Fibroblast of skin of right biceps (primary cell): ENCODE results near the gene NDUFS6.
A peak's percentile ranks its signal among the peaks of the same experiment; 100 is the strongest.

ENCODE experiments used
- DNase-seq: peaks from one replicate; pipeline ENCODE4 v3.0.0-alpha.2; 2013

Gene NDUFS6

GRCh38 chr5:1767524-1768282, 33.5 kb upstream of the NDUFS6 start:
- DNase-seq = no peak

GRCh38 chr5:1768283-1769000, 32.8 kb upstream of the NDUFS6 start:
- no peak for DNase-seq

- DNase-seq = no peak
Measured at GRCh38 chr5:1769017-1769640, 32.1 kb upstream of the NDUFS6 start.

- no peak for DNase-seq
Measured at GRCh38 chr5:1769752-1770442, 31.3 kb upstream of the NDUFS6 start.

- DNase-seq = no peak
Measured at GRCh38 chr5:1770443-1770802, 30.8 kb upstream of the NDUFS6 start.

GRCh38 chr5:1771149-1772065, 29.8 kb upstream of the NDUFS6 start:
- DNase-seq = no peak

- peak; percentile 32 for DNase-seq
Measured at GRCh38 chr5:1772634-1773033, 28.6 kb upstream of the NDUFS6 start.

GRCh38 chr5:1776831-1777230, 24.4 kb upstream of the NDUFS6 start:
- DNase-seq = no peak

GRCh38 chr5:1777281-1778137, 23.7 kb upstream of the NDUFS6 start:
- no peak for DNase-seq

- no peak for DNase-seq
Measured at GRCh38 chr5:1778138-1779020, 22.8 kb upstream of the NDUFS6 start.

GRCh38 chr5:1779021-1779680, 22.1 kb upstream of the NDUFS6 start:
- no peak for DNase-seq

- DNase-seq = no peak
Measured at GRCh38 chr5:1779782-1780613, 21.2 kb upstream of the NDUFS6 start.

- no peak for DNase-seq
Measured at GRCh38 chr5:1780614-1780930, 20.6 kb upstream of the NDUFS6 start.

GRCh38 chr5:1781107-1781506, 20.1 kb upstream of the NDUFS6 start:
- DNase-seq = no peak

GRCh38 chr5:1781726-1782384, 19.4 kb upstream of the NDUFS6 start:
- DNase-seq = no peak

- DNase-seq = no peak
Measured at GRCh38 chr5:1782385-1783215, 18.6 kb upstream of the NDUFS6 start.

- DNase-seq = peak; percentile 48
Measured at GRCh38 chr5:1783216-1783554, 18.0 kb upstream of the NDUFS6 start.
